Activated T-helper 17 cell treated with anti-CD3 and anti-CD28 coated beads, Interleukin-2, amount 50 U/mL, for 72 hours (primary cell): ENCODE results near the gene AUNIP. TPM values are rescaled to one million over a fixed set of nuclear protein-coding genes. Genes with fewer than 3 reads are reported as not detected.
"Not testable (repeated sequence)": the region's sequence is repeated elsewhere in the genome, so short reads cannot be mapped to it uniquely, and the experiment has no call there.

Experiments used
- ATAC-seq: fragments of 150-1000 bp; cut with Tn5 transposase; replicated peaks from 2 replicates; pipeline ENCODE4 v1.10.0; 2021; ENCODE audit warnings: mild to moderate bottlenecking, moderate library complexity
- H3K27ac Mint-ChIP-seq: one replicate; pipeline ENCODE4 v1.8.0; 2022; ENCODE audit warnings: mixed read lengths
- H3K27me3 Mint-ChIP-seq: one replicate; pipeline ENCODE4 v1.8.0; 2022; ENCODE audit warnings: mixed read lengths
- H3K36me3 Mint-ChIP-seq: one replicate; pipeline ENCODE4 v1.8.0; 2022; ENCODE audit warnings: low read depth, mild to moderate bottlenecking, mixed read lengths
- H3K4me1 Mint-ChIP-seq: one replicate; pipeline ENCODE4 v1.8.0; 2022; ENCODE audit warnings: mixed read lengths
- H3K4me3 Mint-ChIP-seq: one replicate; pipeline ENCODE4 v1.8.0; 2022; ENCODE audit warnings: mild to moderate bottlenecking, mixed read lengths
- H3K9me3 Mint-ChIP-seq: one replicate; pipeline ENCODE4 v1.8.0; 2022; ENCODE audit warnings: mixed read lengths
- total RNA-seq, 2 donors: library from RNA; stranded (reverse); gene quantifications; one replicate each; pipeline ENCODE4 v1.2.3, GENCODE V29; 2022

The AUNIP gene
- total RNA-seq, 2 donors from 2014 or later = 3.7 to 7.2 TPM

DNA sequence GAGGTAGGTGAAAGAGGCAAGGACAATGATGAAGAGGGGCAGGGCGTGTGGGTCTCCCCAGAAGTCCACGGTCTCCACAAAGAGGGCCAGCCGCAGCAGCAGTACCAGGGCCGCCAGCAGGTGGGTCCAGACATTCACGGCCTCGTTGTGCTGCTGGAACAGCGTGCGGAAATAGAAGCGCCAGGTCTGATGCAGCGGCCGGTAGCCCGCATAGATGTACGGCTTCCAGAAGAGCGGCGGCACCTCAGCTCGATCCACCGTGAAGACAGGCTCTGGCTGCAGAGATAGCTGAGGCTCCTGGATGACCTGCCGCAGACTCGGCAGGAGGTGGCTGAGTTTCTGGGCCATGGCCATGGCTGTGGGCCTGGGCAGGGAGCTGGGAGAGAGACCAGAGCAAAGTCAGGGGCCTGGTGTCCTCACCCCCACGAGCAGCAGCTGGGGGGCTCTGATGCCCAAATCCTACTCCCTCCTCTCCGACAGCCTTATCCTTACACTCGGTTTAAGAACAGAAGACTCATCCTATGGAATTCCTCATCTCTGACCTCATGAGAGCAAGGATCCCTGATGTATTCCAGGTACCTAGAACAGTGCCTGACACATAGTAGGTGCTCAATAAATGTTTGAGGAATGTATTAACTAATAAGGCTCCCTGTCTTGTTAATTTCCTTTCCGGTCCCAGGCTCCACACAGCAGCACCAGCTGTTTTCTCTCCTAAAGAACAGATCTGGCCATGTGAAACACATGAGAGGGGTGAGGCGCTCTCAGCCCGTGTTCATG, 4.4 kb upstream of the AUNIP start:
- Mint-ChIP-seq H3K27me3 (no peaks in the 10 kb centered on the region), H3K36me3 (no peaks in the 10 kb centered on the region), H3K9me3 (no peaks in the 10 kb centered on the region), H3K4me3 (no peak overlapping the region), H3K27ac (no peak overlapping the region), H3K4me1 (peaks cover 8% of the 10 kb centered on the region)
- no peak for ATAC-seq

DNA sequence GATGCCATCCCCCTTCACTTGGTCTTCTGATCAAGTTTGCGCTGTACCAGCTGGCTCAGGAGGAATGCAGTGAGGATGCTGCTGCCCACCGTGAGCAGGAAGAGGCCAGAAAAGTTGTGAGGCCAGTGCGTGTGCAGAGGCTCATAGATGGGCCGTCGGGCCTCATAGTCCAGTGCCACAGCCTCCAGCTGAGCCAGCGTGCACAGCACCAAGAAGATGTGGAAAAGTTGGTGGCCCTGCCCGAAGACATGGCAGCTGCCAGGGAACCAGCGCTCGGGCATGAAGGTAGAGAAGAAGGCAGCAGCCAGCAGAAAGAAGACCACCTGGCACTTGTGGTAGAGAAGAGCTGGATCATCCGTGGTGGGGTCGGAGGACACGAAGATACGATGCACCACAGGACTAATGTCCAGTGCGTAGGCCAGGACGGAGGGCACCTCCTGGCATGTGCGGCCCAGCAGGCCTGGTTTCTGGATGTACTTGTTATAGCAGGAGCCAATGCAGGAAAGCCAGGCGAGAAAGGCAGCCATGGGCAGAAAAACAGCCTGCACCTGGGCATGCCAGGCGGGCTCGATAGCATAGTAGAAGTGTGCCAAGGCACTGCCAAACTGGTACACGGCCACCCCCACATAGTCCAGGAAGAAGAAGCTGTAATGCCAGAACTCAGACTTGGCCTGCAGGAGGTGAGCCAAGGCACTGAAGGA, 3.7 kb upstream of the AUNIP start:
- Mint-ChIP-seq H3K4me3 (no peak overlapping the region), H3K9me3 (no peaks in the 10 kb centered on the region), H3K4me1 (peaks cover 15% of the 10 kb centered on the region), H3K27me3 (no peaks in the 10 kb centered on the region), H3K36me3 (no peaks in the 10 kb centered on the region), H3K27ac (no peak overlapping the region)
- ATAC-seq = no peak

DNA sequence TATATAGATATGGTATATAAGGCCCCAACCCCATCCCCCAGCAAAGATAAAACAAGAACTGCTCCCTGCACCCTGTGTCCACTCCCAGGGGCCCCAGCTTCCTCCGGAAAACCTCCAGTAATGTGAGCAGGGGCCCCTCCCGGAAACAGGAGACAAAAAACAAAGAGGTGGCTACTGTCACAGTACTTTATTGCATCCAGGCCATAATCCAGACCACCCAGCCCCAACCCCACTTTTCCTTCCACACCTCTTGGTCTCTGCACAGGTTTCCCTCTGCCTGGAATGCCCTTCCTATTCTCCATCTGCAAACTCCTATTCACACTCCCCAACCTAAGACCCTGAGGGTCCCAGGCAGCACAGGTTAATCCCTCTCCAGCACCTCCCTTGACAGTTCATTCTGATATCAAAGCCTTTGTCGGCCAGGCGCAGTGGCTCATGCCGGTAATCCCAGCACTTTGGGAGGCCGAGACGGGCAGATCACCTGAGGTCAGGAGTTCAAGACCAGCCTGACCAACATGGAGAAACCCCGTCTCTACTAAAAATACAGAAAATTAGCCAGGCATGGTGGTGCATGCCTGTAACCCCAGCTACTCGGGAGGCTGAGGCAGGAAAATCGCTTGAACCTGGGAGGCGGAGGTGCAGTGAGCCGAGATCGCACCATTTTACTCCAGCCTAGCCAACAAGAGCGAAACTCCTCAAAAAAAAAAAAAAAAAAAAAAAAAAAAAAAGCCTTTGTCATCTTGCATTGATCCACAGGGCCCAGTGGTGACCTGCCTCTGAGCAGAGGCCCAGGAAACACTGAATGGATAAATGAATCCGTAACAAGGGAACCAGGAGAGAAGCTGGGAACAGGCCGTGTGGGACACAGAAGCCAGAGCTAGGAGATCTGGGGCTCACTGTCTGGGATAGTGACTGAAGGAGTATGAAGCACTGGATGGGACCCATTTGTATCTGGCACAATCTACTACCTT, 2.3 kb upstream of the AUNIP start:
- H3K4me1 Mint-ChIP-seq = peaks cover 15% of the 10 kb centered on the region
- H3K27ac Mint-ChIP-seq = peak overlapping the region; percentile 72
- no peak overlapping the region for H3K4me3 Mint-ChIP-seq

DNA sequence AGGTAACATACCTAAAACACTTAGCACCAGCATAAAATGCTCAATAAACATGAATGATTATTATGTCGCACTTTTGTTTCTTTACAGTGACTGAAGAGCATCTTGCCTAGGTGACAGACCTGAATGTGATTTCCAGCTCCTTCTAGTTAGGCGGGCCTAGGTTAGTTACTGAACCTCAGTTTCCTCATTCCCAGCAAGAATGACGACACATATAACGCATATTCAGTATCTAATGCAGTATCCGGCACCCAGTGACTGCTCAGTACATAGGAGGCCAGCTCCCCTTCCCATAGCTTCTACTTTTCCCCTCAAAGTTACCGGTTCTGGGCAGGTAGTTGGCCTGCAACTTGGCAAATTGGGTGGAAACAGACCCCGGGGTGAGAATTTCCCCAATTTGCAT, 763 bp downstream of the AUNIP start:
- no peaks in the 10 kb centered on the region for H3K9me3 Mint-ChIP-seq
- H3K27ac Mint-ChIP-seq = peak overlapping the region; percentile 92
- H3K4me1 Mint-ChIP-seq = peaks cover 9% of the 10 kb centered on the region
- no peak for ATAC-seq
- no peaks in the 10 kb centered on the region for H3K36me3 Mint-ChIP-seq
- no peaks in the 10 kb centered on the region for H3K27me3 Mint-ChIP-seq
- peak overlapping the region; percentile 95 for H3K4me3 Mint-ChIP-seq

More for the DNA sequence above, 2.3 kb upstream of the AUNIP start:
- ATAC-seq = no peak
- Mint-ChIP-seq H3K9me3 (no peaks in the 10 kb centered on the region), H3K36me3 (no peaks in the 10 kb centered on the region), H3K27me3 (no peaks in the 10 kb centered on the region)

DNA sequence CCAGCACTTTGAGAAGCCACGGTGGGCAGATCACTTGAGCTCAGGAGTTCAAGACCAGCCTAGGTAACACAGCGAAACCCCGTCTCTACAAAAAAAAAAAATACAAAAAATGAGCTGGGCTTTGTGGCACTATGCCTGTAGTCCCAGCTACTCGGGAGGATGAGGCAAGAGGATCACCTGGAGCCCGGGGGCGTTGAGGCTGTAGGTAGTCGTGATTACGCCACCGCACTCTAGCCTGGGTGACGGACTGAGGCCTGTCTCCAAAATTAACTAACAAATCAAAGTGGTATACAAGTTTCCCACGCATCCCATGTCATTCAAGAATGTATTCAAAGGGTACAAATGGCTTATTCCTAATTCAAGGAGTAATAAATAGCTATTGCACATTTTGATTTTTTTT, 2.4 kb downstream of the AUNIP start:
- Mint-ChIP-seq H3K27ac (no peak overlapping the region), H3K9me3 (no peaks in the 10 kb centered on the region), H3K4me1 (peaks cover 9% of the 10 kb centered on the region), H3K4me3 (no peak overlapping the region), H3K36me3 (no peaks in the 10 kb centered on the region), H3K27me3 (no peaks in the 10 kb centered on the region)
- no peak for ATAC-seq

DNA sequence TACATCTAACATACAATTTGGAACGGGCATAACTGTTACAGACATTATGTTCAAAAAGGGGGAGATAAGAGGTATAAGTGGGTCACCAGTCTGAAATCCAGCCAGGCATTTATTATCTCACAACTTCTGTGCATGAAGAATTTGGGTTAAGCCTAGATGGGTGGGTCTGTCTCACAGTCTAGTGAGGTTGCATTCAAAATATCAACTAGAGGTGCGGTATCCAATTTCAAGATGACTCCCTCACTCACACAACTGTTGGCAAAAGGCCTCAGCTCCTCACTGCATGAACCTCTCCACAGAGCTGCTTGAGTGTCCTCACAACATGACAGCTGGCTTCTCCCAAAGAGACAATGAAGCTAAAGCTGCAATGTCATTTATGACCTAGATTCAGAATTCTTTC, 4.7 kb downstream of the AUNIP start:
- Mint-ChIP-seq H3K4me3 (no peak overlapping the region), H3K36me3 (no peaks in the 10 kb centered on the region), H3K4me1 (peaks cover 9% of the 10 kb centered on the region), H3K9me3 (no peaks in the 10 kb centered on the region), H3K27me3 (no peaks in the 10 kb centered on the region), H3K27ac (no peak overlapping the region)
- no peak for ATAC-seq

DNA sequence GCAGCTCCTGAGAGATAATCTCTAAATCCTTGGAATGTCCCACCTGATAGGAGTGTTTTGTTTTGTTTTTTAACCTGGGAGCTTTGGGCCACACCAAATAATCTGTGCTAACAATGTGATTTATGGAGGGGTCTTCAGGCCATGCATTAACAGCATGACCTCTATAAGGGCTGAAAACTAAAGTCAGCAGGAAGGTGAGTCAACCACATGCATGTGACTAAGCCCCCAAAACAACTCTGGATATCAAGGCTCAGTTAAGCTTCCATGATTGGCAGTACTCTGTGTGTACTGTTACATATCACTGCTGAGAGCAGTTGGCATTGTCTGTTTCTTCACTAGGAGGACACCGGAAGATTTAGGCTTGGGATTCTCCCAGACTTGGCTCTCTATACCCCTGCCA, 10.7 kb downstream of the AUNIP start:
- Mint-ChIP-seq H3K4me1 (no peaks in the 10 kb centered on the region), H3K9me3 (no peaks in the 10 kb centered on the region), H3K36me3 (no peaks in the 10 kb centered on the region), H3K4me3 (no peak overlapping the region), H3K27ac (no peak overlapping the region), H3K27me3 (no peaks in the 10 kb centered on the region)
- ATAC-seq = no peak

DNA sequence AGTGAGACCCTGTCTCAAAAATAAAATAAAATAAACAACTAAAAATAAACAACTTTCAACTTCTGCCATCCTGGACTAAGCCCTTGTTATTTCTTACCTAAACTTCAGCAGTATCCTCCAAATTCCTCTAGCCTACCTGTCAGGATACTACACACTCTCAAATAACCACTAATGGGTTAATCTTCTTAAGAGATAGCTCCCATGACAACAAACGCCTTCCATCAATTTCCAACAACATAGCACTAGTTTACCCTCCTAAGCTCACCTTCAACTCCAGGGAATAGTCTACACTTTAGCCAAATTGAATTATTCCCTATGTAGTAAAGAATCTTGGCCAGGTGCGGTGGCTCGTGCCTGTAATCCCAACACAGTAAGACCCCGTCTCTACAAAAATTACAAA, 11.3 kb downstream of the AUNIP start:
- Mint-ChIP-seq H3K9me3 (no peaks in the 10 kb centered on the region), H3K27ac (no peak overlapping the region), H3K36me3 (no peaks in the 10 kb centered on the region), H3K4me1 (no peaks in the 10 kb centered on the region), H3K27me3 (no peaks in the 10 kb centered on the region), H3K4me3 (no peak overlapping the region)
- ATAC-seq = no peak

DNA sequence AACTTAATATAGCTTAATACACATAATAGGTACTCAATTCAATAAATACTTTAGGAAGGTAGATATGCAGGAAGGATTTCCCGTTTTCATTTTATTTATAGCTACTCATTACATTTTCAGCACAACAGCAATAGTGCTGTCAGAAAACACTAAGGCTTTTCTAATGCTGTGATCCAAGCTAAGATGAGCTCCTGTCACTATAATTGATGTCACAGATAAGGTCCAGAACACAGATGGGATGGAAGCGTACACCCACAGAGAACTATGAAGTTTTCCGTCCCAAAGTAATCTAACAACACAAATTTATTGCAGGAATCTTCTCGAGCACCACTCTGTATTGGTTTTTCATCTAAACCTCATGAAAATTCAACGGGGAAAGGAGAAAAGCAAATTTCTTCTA, 13.6 kb downstream of the AUNIP start:
- Mint-ChIP-seq H3K4me3 (no peak overlapping the region), H3K27me3 (no peaks in the 10 kb centered on the region), H3K36me3 (no peaks in the 10 kb centered on the region), H3K9me3 (no peaks in the 10 kb centered on the region), H3K27ac (no peak overlapping the region), H3K4me1 (no peaks in the 10 kb centered on the region)
- ATAC-seq = no peak

DNA sequence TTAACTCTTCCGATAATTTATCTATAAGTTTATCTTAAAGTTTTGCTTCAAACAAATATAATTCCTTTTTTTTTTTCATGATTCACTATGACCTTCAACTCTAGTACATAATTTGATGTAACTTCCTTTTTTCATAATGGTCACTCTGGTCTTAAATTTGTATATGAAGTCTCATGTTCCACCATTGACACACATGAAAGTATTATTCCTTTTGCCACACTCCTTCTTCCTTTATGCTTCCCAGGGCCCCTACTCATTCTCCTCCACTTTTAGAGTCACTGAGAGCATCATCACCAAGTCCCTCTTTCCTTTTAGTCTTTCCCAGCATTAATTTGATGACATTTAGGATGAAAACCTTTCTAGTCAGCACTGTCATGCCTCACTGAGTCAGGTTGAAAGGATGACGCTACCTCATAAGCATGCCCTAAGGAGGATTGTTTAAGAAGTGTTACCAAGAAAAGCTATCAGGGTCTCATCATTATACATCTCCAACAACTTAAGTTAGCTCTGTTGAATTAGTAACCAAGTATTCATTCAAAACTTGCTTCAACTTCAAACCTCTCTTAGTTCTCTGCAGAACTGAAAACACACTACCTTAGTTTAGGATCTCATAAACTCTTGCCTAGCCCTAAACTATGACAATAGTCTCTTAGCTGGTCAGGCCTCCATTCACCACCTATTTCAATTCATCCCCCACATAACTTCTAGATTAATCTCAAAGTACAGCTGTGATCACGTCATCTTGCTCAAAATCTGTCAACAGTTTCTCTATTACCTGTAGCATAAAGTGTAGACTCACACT, 14.5 kb downstream of the AUNIP start:
- H3K27ac Mint-ChIP-seq = no peak overlapping the region
- H3K4me3 Mint-ChIP-seq = no peak overlapping the region
- ATAC-seq = no peak

DNA sequence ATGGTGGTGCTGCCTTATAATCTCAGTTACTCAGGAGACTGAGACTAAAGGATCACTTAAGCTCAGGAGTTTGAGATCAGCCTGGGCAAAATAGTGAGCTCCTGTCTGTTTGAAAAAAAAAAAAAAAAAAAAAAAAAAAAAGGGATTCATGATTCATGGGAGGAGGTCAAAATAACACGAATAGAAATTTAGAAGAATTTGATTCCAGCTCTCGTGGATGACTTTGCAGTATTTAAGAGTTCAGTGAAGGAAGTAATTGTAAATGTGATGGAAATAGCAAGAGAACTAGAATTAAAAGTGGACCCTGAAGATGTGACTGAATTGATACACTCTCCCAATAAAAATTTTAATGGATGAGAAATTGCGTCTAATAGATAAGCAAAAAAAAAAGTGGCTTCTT, 15.8 kb downstream of the AUNIP start:
- Mint-ChIP-seq H3K27ac (no peak overlapping the region), H3K36me3 (no peaks in the 10 kb centered on the region), H3K4me3 (no peak overlapping the region), H3K9me3 (peaks cover 9% of the 10 kb centered on the region), H3K4me1 (no peaks in the 10 kb centered on the region), H3K27me3 (no peaks in the 10 kb centered on the region)
- ATAC-seq = no peak

More for the DNA sequence above, 14.5 kb downstream of the AUNIP start:
- Mint-ChIP-seq H3K27me3 (no peaks in the 10 kb centered on the region), H3K4me1 (no peaks in the 10 kb centered on the region), H3K36me3 (no peaks in the 10 kb centered on the region), H3K9me3 (peaks cover 9% of the 10 kb centered on the region)

DNA sequence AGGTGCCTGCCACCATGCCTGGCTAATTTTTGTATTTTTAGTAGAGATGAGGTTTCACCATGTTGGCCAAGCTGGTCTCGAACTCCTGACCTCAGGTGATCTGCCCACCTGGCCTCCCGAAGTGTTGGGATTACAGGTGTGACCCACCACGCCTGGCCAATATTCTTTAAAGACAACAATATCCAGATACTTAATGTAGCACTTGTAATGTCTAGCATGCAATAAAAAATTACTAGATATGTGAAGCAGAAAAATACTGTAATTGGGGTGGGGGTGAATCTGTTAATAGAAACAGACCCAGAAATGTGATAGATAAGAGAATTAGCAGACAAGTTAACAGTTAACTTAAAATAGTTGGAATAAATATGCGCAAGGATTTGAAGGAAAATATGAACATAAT, 19.4 kb downstream of the AUNIP start:
- peaks cover 12% of the 10 kb centered on the region for H3K36me3 Mint-ChIP-seq
- H3K4me1 Mint-ChIP-seq, H3K27ac Mint-ChIP-seq, ATAC-seq, H3K9me3 Mint-ChIP-seq, H3K4me3 Mint-ChIP-seq, H3K27me3 Mint-ChIP-seq: not testable (repeated sequence)

DNA sequence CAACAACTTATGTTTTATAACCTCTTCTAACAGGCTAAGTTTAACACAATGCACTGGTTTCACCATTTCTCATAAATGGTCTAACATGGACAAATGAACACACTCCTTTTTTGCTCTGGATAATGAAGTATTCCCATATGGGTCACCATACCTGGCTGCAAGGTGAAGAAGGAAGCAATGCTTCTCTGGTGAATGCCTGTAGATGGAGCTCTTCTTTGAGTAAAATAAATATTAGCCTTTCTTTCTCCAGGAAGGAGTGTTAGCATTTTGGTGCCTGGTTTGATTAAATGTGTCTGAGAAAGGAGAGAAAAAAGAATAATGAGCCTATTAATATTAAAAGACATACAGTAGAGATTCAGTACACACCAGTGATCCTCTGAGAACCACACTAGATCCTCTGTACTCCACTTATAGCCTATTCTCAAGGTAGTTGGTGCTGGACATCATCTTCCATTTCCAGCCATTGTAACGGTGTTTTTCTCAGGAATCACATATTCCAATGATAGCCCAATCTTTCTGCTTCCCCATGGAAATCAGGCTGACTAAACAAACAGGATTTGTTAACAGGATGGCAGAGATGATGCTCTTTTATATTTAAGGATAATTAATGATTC, 21.9 kb downstream of the AUNIP start:
- no peak for ATAC-seq
- H3K4me1 Mint-ChIP-seq = no peaks in the 10 kb centered on the region
- no peaks in the 10 kb centered on the region for H3K27me3 Mint-ChIP-seq
- H3K4me3 Mint-ChIP-seq = no peak overlapping the region
- H3K36me3 Mint-ChIP-seq = peaks cover 35% of the 10 kb centered on the region
- no peak overlapping the region for H3K27ac Mint-ChIP-seq
- peaks cover 9% of the 10 kb centered on the region for H3K9me3 Mint-ChIP-seq
